ENCODE results near the gene ELF3. TPM values are rescaled to one million over a fixed set of nuclear protein-coding genes. Genes with fewer than 3 reads are reported as not detected.

ELF3 gene
- total and polyA plus RNA-seq, 2 of the 8 experiments (the other 6 are each of a cell fraction or from before 2014, with no cell fraction given), result 17.3 to 25.0 TPM

GRCh38 chr1:202013603-202014002 is 3.2 kb downstream of the ELF3 start:
- no peak for DNase-seq (ENCODE audit: low read depth in 1 of 2, low spot score in 2 of 2)
- Histone ChIP-seq H3K14ac (ENCODE audit: insufficient read length) (no peak overlapping the region), H2BK20ac (ENCODE audit: low read length) (no peak overlapping the region), H2BK15ac (ENCODE audit: low read length) (no peak overlapping the region), H3K27me3 (replicated peaks in 1 of 4; ENCODE audit: control insufficient read depth in 3 of 4, extremely low read depth in 1 of 4, insufficient read depth in 3 of 4, low read length in 3 of 4) (no peaks in the 10 kb centered on the region), H2BK120ac (replicated peaks; ENCODE audit: low read depth, low read length) (no peak overlapping the region), H3K9ac (replicated peaks in 1 of 4; ENCODE audit: extremely low read depth in 1 of 4, low read depth in 3 of 4, low read length in 3 of 4) (no peak overlapping the region), H4K91ac (replicated peaks; ENCODE audit: insufficient read length, low read length) (no peak overlapping the region), H3K4me3 (ENCODE audit: extremely low read depth in 1 of 4, insufficient read depth in 2 of 4, low read depth in 3 of 4, low read length in 4 of 4) (no peak overlapping the region), H3K4me1 (replicated peaks in 1 of 4; ENCODE audit: control insufficient read depth in 3 of 4, insufficient read depth in 4 of 4, low read length in 3 of 4) (peaks cover 3 to 28% (median 20%) of the 10 kb centered on the region in 4 experiments), H3K18ac (ENCODE audit: extremely low read depth, low read length) (no peak overlapping the region), H3K56ac (replicated peaks; ENCODE audit: insufficient read length, low read depth, low read length) (no peak overlapping the region), H3K23ac (ENCODE audit: insufficient read length) (no peak overlapping the region), H2BK12ac (ENCODE audit: low read depth, low read length) (no peak overlapping the region), H2AFZ (ENCODE audit: low read length) (no peak overlapping the region), H3K36me3 (ENCODE audit: control insufficient read depth in 2 of 4, insufficient read depth in 4 of 4, low read length in 3 of 4) (peaks cover 8 to 39% (median 16%) of the 10 kb centered on the region in 4 experiments; a peak in 7 of 8 replicates), H4K5ac (ENCODE audit: insufficient read length, low read depth, low read length) (no peak overlapping the region), H3K23me2 (ENCODE audit: low read depth, low read length) (peaks cover 5% of the 10 kb centered on the region; the same call in 1 of the 2 replicates), H2AK5ac (ENCODE audit: low read depth, low read length) (no peak overlapping the region), H4K20me1 (replicated peaks in 1 of 2; ENCODE audit: control insufficient read depth in 1 of 2, insufficient read depth in 2 of 2, low read length in 2 of 2) (peaks cover 2 to 3% of the 10 kb centered on the region in 2 experiments), H2BK5ac (ENCODE audit: low read depth, low read length) (no peak overlapping the region), H3K4ac (replicated peaks; ENCODE audit: insufficient read length, low read depth, low read length) (no peak overlapping the region), H3K9me3 (ENCODE audit: insufficient read depth in 2 of 2, low read depth in 1 of 2, low read length in 1 of 2) (no peaks in the 10 kb centered on the region), H4K8ac (ENCODE audit: extremely low read depth, insufficient read depth, low read length) (no peak overlapping the region), H3K79me1 (ENCODE audit: low read depth, low read length) (peaks cover 5% of the 10 kb centered on the region), H3K4me2 (ENCODE audit: insufficient read depth in 1 of 2, low read depth in 2 of 2, low read length in 2 of 2) (no peak overlapping the region), H3K27ac (ENCODE audit: low read depth, low read length) (no peak overlapping the region), H3K79me2 (ENCODE audit: control insufficient read depth in 1 of 2, insufficient read depth in 2 of 2, low read length in 2 of 2) (peaks cover 0 to 13% of the 10 kb centered on the region in 2 experiments; a peak in 1 of 4 replicates)
- 89% methylated on average over 11 of the region's 12 CpGs; no CpG with 5 or more reads in 1 of the 2 experiments for WGBS, 2 experiments (ENCODE audit: extremely low coverage in 1 of 2, insufficient coverage in 1 of 2, insufficient read length in 1 of 2, insufficient replicate concordance in 2 of 2, low coverage in 1 of 2, low lambda C conversion rate in 2 of 2, missing lambda C conversion rate in 1 of 2)
- CTCF ChIA-PET (ENCODE audit: partially characterized antibody), result interaction anchor here (0.8 to 27.9 kb wide), 5 partner anchors 8 to 111 kb away, joined by 3 to 1014 read pairs (median 3); partner anchors contain the start of gene GPR37L1
- POLR2A ChIA-PET (ENCODE audit: partially characterized antibody), result interaction anchor here (0.6 to 7.5 kb wide), 6 partner anchors 9 to 571 kb away, joined by 4 to 74 read pairs (median 7); partner anchors contain the start of gene GPR37L1
- FAIRE-seq, result no peak
- TF ChIP-seq CBX8 (IDR thresholded peaks at IDR 0.05; ENCODE audit: borderline replicate concordance, low read depth, low read length) (no peak), CTCF (IDR thresholded peaks at IDR 0.05; ENCODE audit: control extremely low read depth in 1 of 3, insufficient read depth in 1 of 3, low read depth in 1 of 3, low read length in 3 of 3) (no peak), HDAC2 (IDR thresholded peaks at IDR 0.05; ENCODE audit: borderline replicate concordance in 1 of 2, low read depth in 2 of 2, low read length in 2 of 2) (no peak), E2F6 (IDR thresholded peaks at IDR 0.05) (no peak), SP1 (IDR thresholded peaks at IDR 0.05; ENCODE audit: low read depth, low read length) (no peak), SRF (IDR thresholded peaks at IDR 0.05; ENCODE audit: low read depth, low read length) (no peak), CTBP2 (IDR thresholded peaks at IDR 0.05; ENCODE audit: borderline replicate concordance, insufficient read depth, insufficient read length, low read length) (no peak), RNF2 (IDR thresholded peaks at IDR 0.05; ENCODE audit: borderline replicate concordance, low read depth, low read length, missing control alignments, poor library complexity, severe bottlenecking) (no peak), GTF2F1 (IDR thresholded peaks at IDR 0.05; ENCODE audit: borderline replicate concordance, low read depth, low read length) (no peak)
